Measurements from ENCODE around the gene ZBTB43.
A peak's percentile ranks its signal among the peaks of the same experiment; 100 is the strongest.

The ZBTB43 gene

GRCh38 chr9:126804696-126805553, at the start of gene ZBTB43:
Gene ZBTB43, plus strand, starts transcription at chr9:126805040. Its CDS starts 27,470 bp downstream, at chr9:126832510.
- H3K4me3 ChIP-seq (ENCODE audit: low read length): peak within 1 kb of the TSS; percentile 82
- DNase-seq (ENCODE audit: low read depth): peak; percentile 97
- TF ChIP-seq CTCF (IDR thresholded peaks at IDR 0.05; ENCODE audit: insufficient read depth, low read depth, low read length, missing control alignments): no peak

- no peak overlapping the region for H3K4me3 ChIP-seq (ENCODE audit: low read length)
- no peak for DNase-seq (ENCODE audit: low read depth)
- TF ChIP-seq CTCF (IDR thresholded peaks at IDR 0.05; ENCODE audit: insufficient read depth, low read depth, low read length, missing control alignments): no peak
Measured at GRCh38 chr9:126755317-126755875, 49.4 kb upstream of the ZBTB43 start.

GRCh38 chr9:126756238-126756637, 48.6 kb upstream of the ZBTB43 start:
- no peak for DNase-seq (ENCODE audit: low read depth)
- H3K4me3 ChIP-seq (ENCODE audit: low read length): no peak overlapping the region
- TF ChIP-seq CTCF (IDR thresholded peaks at IDR 0.05; ENCODE audit: insufficient read depth, low read depth, low read length, missing control alignments): no peak

- no peak for DNase-seq (ENCODE audit: low read depth)
- TF ChIP-seq CTCF (IDR thresholded peaks at IDR 0.05; ENCODE audit: insufficient read depth, low read depth, low read length, missing control alignments): no peak
- no peak overlapping the region for H3K4me3 ChIP-seq (ENCODE audit: low read length)
Measured at GRCh38 chr9:126756876-126757415, 47.9 kb upstream of the ZBTB43 start.

DNA sequence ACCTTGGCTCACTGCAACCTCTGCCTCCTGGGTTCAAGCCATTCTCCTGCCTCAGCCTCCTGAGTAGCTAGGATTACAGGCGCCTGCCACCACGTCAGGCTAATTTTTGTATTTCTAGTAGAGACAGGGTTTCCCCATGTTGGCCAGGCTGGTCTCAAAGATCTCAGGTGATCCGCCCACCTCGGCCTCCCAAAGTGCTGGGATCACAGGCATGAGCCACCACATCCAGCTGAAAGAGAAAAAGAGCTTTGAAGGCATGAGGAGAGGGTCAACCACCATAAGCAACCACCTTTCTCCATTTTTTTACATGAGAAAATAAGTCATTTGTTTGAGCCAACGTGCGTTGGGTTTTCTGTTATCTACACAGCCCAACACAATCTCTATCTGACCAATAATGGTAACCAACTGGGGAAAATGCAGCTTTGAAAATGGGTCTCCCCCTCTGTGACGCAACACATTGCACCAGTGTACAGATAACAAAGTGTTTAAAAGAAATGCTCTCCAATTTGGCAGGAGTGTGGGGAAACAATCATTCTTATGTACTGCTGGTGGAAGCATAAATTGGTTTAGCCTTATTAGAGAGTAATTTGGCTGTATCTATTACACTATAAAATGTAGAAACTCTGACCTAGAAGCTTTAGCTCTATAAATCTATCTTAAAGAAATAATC, 45.8 kb upstream of the ZBTB43 start:
- no peak overlapping the region for H3K4me3 ChIP-seq (ENCODE audit: low read length)
- DNase-seq (ENCODE audit: low read depth): no peak
- TF ChIP-seq CTCF (IDR thresholded peaks at IDR 0.05; ENCODE audit: insufficient read depth, low read depth, low read length, missing control alignments): no peak

- H3K4me3 ChIP-seq (ENCODE audit: low read length): no peak overlapping the region
- DNase-seq (ENCODE audit: low read depth): no peak
- TF ChIP-seq CTCF (IDR thresholded peaks at IDR 0.05; ENCODE audit: insufficient read depth, low read depth, low read length, missing control alignments): no peak
Measured at GRCh38 chr9:126761274-126761673, 43.6 kb upstream of the ZBTB43 start.
